CD14-positive monocyte (primary cell): ENCODE results near the gene THRB. TPM values are rescaled to one million over a fixed set of nuclear protein-coding genes. Genes with fewer than 3 reads are reported as not detected.

Experiments used
- DNase-seq, 3 donors: peaks; one replicate each; pipeline ENCODE4 v3.0.0-alpha.2; 2011 to 2022
- H2AFZ ChIP-seq: 2 replicates; pipeline ENCODE4 v1.6.0; 2012; ENCODE audit warnings: mild to moderate bottlenecking, low read depth, low read length, inconsistent platforms; ENCODE audit not compliant: insufficient read depth, poor library complexity, severe bottlenecking
- H3K27ac ChIP-seq, 2 donors: 1 replicate in 1 of 2; 2 replicates in 1 of 2; pipeline ENCODE4 v1.5.1; 2012 to 2013; ENCODE audit warnings: low read length in 2 of 2, control low read depth in 1 of 2, inconsistent platforms in 1 of 2, low read depth in 1 of 2, mild to moderate bottlenecking in 1 of 2
- H3K27me3 ChIP-seq, 2 donors: one replicate each; pipeline versions ENCODE4 v1.6.0 to v1.6.1; 2011 to 2013; ENCODE audit warnings: low read length in 2 of 2; ENCODE audit not compliant: control insufficient read depth in 2 of 2, insufficient read depth in 2 of 2
- H3K36me3 ChIP-seq, 2 donors: replicated peaks in 1 of 2; 1 replicate in 1 of 2; 2 replicates in 1 of 2; pipeline versions ENCODE4 v1.5.1 to v1.6.1; 2012 to 2013; ENCODE audit warnings: low read length in 2 of 2, control low read depth in 1 of 2, inconsistent platforms in 1 of 2, mild to moderate bottlenecking in 1 of 2; ENCODE audit not compliant: insufficient read depth in 2 of 2, control insufficient read depth in 1 of 2
- H3K4me1 ChIP-seq, 2 donors: 1 replicate in 1 of 2; 2 replicates in 1 of 2; pipeline versions ENCODE4 v1.5.1 to v1.6.1; 2012 to 2013; ENCODE audit warnings: low read length in 2 of 2, control low read depth in 1 of 2, inconsistent platforms in 1 of 2, mild to moderate bottlenecking in 1 of 2, moderate library complexity in 1 of 2; ENCODE audit not compliant: insufficient read depth in 2 of 2, control insufficient read depth in 1 of 2
- H3K4me2 ChIP-seq: replicated peaks from 2 replicates; pipeline ENCODE3; 2012; ENCODE audit warnings: low read length, moderate library complexity, mild to moderate bottlenecking; ENCODE audit not compliant: poor library complexity, severe bottlenecking; ENCODE audit errors: extremely low read depth
- H3K4me3 ChIP-seq, 3 experiments: fragments of 200-600 bp in 1 of 3; sonication (generic) in 1 of 3; replicated peaks in 1 of 3; 1 replicate in 2 of 3; 2 replicates in 1 of 3; pipeline ENCODE4 v1.5.1; 2011 to 2013; ENCODE audit warnings: low read length in 3 of 3, mild to moderate bottlenecking in 3 of 3, control low read depth in 2 of 3, low read depth in 2 of 3, inconsistent platforms in 1 of 3, moderate library complexity in 1 of 3
- H3K79me2 ChIP-seq: 2 replicates; pipeline ENCODE4 v1.6.0; 2012; ENCODE audit warnings: mild to moderate bottlenecking, control low read depth, inconsistent platforms, low read length, moderate library complexity; ENCODE audit not compliant: insufficient read depth
- H3K9ac ChIP-seq: 2 replicates; pipeline ENCODE4 v1.6.0; 2017; ENCODE audit warnings: low read length, mild to moderate bottlenecking; ENCODE audit not compliant: insufficient read depth, poor library complexity, severe bottlenecking
- H3K9me3 ChIP-seq, 2 donors: replicated peaks in 1 of 2; 1 replicate in 1 of 2; 2 replicates in 1 of 2; pipeline versions ENCODE4 v1.5.1 to v1.6.1; 2012 to 2013; ENCODE audit warnings: low read length in 2 of 2, control low read depth in 1 of 2; ENCODE audit not compliant: control insufficient read depth in 1 of 2, insufficient read depth in 1 of 2
- H4K20me1 ChIP-seq: 2 replicates; pipeline ENCODE4 v1.6.0; 2012; ENCODE audit warnings: mild to moderate bottlenecking, low read length, control low read depth, moderate library complexity; ENCODE audit not compliant: insufficient read depth
- H3K27ac Mint-ChIP-seq, 7 donors: one replicate each; pipeline ENCODE4 v1.8.0; 2020; ENCODE audit warnings: mild to moderate bottlenecking in 7 of 7, mixed read lengths in 7 of 7, moderate library complexity in 6 of 7, inconsistent platforms in 2 of 7
- H3K27me3 Mint-ChIP-seq, 3 donors: one replicate each; pipeline ENCODE4 v1.8.0; 2021 to 2022; ENCODE audit warnings: low read depth in 3 of 3, mild to moderate bottlenecking in 3 of 3, mixed read lengths in 3 of 3, moderate library complexity in 3 of 3, inconsistent platforms in 1 of 3
- H3K36me3 Mint-ChIP-seq, 2 donors: one replicate each; pipeline ENCODE4 v1.8.0; 2020; ENCODE audit warnings: mixed read lengths in 2 of 2, inconsistent platforms in 1 of 2, mild to moderate bottlenecking in 1 of 2
- H3K4me1 Mint-ChIP-seq: one replicate; pipeline ENCODE4 v1.8.0; 2020; ENCODE audit warnings: mild to moderate bottlenecking, mixed read lengths
- H3K4me3 Mint-ChIP-seq, 2 donors: one replicate each; pipeline ENCODE4 v1.8.0; 2020; ENCODE audit warnings: mild to moderate bottlenecking in 2 of 2, mixed read lengths in 2 of 2, moderate library complexity in 1 of 2
- H3K9me3 Mint-ChIP-seq, 7 donors: one replicate each; pipeline ENCODE4 v1.8.0; 2020 to 2022; ENCODE audit warnings: mixed read lengths in 7 of 7, mild to moderate bottlenecking in 6 of 7, moderate library complexity in 6 of 7, inconsistent platforms in 2 of 7
- CTCF ChIP-seq: fragments of 200-600 bp; IDR thresholded peaks from one replicate; pipeline ENCODE4 v1.8.0; 2022; ENCODE audit warnings: antibody characterized with exemption, mild to moderate bottlenecking
- WGBS: methylation state at CpG from one replicate; pipeline ENCODE4 v1.1.5; 2013; ENCODE audit warnings: missing lambda C conversion rate; ENCODE audit not compliant: insufficient coverage; 5-methylcytosine and 5-hydroxymethylcytosine counted together
- intact Hi-C, 2 donors: fragments of 100-400 bp; cut with micrococcal nuclease; formaldehyde crosslinking; loops; one replicate each; pipeline versions ENCODE4 v1.15.0 to v1.15.1; 2023
- polyA plus RNA-seq, 3 donors: library from polyadenylated mRNA; depleted of rRNA in 1 of 3; unstranded in 2 of 3; stranded (reverse) in 1 of 3; fragments of 300-500 nt in 2 of 3; fragments of >200 nt in 1 of 3; fragmentation: Illumina TruSeq in 2 of 3; gene quantifications; 1 replicate in 2 of 3; 2 replicates in 1 of 3; pipeline ENCODE4 v1.2.3, GENCODE V29; 2012 to 2021

THRB gene
- polyA plus RNA-seq, 3 donors = 0.05 TPM; not detected in 2

GRCh38 chr3:24182756-24183155 lies 311.9 kb downstream of the THRB start:
- H3K27me3 ChIP-seq = no peaks in the 10 kb centered on the region
- H3K27ac Mint-ChIP-seq = no peak overlapping the region
- no peaks in the 10 kb centered on the region for H3K36me3 ChIP-seq
- no peaks in the 10 kb centered on the region for H3K4me1 Mint-ChIP-seq
- no peaks in the 10 kb centered on the region for H3K4me1 ChIP-seq
- no peak overlapping the region for H3K9ac ChIP-seq
- H3K4me2 ChIP-seq = no peak overlapping the region
- H4K20me1 ChIP-seq = no peaks in the 10 kb centered on the region
- no peak for TF ChIP-seq CTCF
- DNase-seq = no peak
- H2AFZ ChIP-seq = no peak overlapping the region
- H3K4me3 Mint-ChIP-seq = no peak overlapping the region
- no peaks in the 10 kb centered on the region for H3K36me3 Mint-ChIP-seq
- 100% methylated on average over 2 of the region's 2 CpGs for WGBS
- no peaks in the 10 kb centered on the region for H3K9me3 ChIP-seq
- intact Hi-C loops = no loop called here
- H3K27me3 Mint-ChIP-seq = peaks cover 0 to 5% (median 0%) of the 10 kb centered on the region in 3 donors
- H3K27ac ChIP-seq = no peak overlapping the region
- H3K79me2 ChIP-seq = no peaks in the 10 kb centered on the region
- no peaks in the 10 kb centered on the region for H3K9me3 Mint-ChIP-seq
- no peak overlapping the region for H3K4me3 ChIP-seq

GRCh38 chr3:24181256-24181655 lies 313.4 kb downstream of the THRB start:
- no peak overlapping the region for H3K9ac ChIP-seq
- H3K4me3 Mint-ChIP-seq = no peak overlapping the region
- WGBS = 100% methylated on average over 1 of the region's 4 CpGs
- H3K36me3 Mint-ChIP-seq = no peaks in the 10 kb centered on the region
- H3K27ac Mint-ChIP-seq = no peak overlapping the region
- no peaks in the 10 kb centered on the region for H3K79me2 ChIP-seq
- no peaks in the 10 kb centered on the region for H4K20me1 ChIP-seq
- H3K27me3 ChIP-seq = no peaks in the 10 kb centered on the region
- no peak for DNase-seq
- no peak for TF ChIP-seq CTCF
- H3K36me3 ChIP-seq = no peaks in the 10 kb centered on the region
- intact Hi-C loops = no loop called here
- H3K27ac ChIP-seq = no peak overlapping the region
- no peaks in the 10 kb centered on the region for H3K9me3 ChIP-seq
- H3K4me2 ChIP-seq = no peak overlapping the region
- H3K4me3 ChIP-seq = no peak overlapping the region
- no peaks in the 10 kb centered on the region for H3K9me3 Mint-ChIP-seq
- H2AFZ ChIP-seq = no peak overlapping the region
- no peaks in the 10 kb centered on the region for H3K4me1 ChIP-seq
- H3K27me3 Mint-ChIP-seq = peaks cover 0 to 5% (median 1%) of the 10 kb centered on the region in 3 donors
- no peaks in the 10 kb centered on the region for H3K4me1 Mint-ChIP-seq
